Esophagus (tissue), 2 donors: ENCODE measurements around the gene BIRC7. TPM values are rescaled to one million over a fixed set of nuclear protein-coding genes. Genes with fewer than 3 reads are reported as not detected.

Source experiments
- H3K27ac ChIP-seq, 2 donors: one replicate each; pipeline ENCODE4 v1.5.1; 2013; ENCODE audit warnings: low read depth in 2 of 2, mild to moderate bottlenecking in 2 of 2, inconsistent platforms in 1 of 2, low read length in 1 of 2, moderate library complexity in 1 of 2
- H3K27me3 ChIP-seq, 2 donors: one replicate each; pipeline ENCODE4 v1.6.1; 2013; ENCODE audit warnings: low read length in 2 of 2, control low read depth in 1 of 2, mild to moderate bottlenecking in 1 of 2; ENCODE audit not compliant: insufficient read depth in 2 of 2, control insufficient read depth in 1 of 2
- H3K36me3 ChIP-seq, 2 donors: one replicate each; pipeline ENCODE4 v1.6.1; 2013; ENCODE audit warnings: low read length in 1 of 2; ENCODE audit not compliant: control insufficient read depth in 2 of 2, insufficient read depth in 2 of 2
- H3K4me1 ChIP-seq, 2 donors: one replicate each; pipeline ENCODE4 v1.6.1; 2013; ENCODE audit warnings: low read length in 1 of 2; ENCODE audit not compliant: control insufficient read depth in 2 of 2, insufficient read depth in 2 of 2
- H3K4me3 ChIP-seq, 2 donors: one replicate each; pipeline ENCODE4 v1.5.1; 2013; ENCODE audit warnings: low read length in 2 of 2, mild to moderate bottlenecking in 2 of 2, low read depth in 1 of 2, moderate library complexity in 1 of 2
- H3K9me3 ChIP-seq, 2 donors: one replicate each; pipeline ENCODE4 v1.6.1; 2013; ENCODE audit warnings: mild to moderate bottlenecking in 2 of 2, low read depth in 1 of 2, low read length in 1 of 2, moderate library complexity in 1 of 2; ENCODE audit not compliant: control insufficient read depth in 2 of 2, insufficient read depth in 1 of 2
- WGBS, 2 donors: extraction: QIAGEN DNeasy Blood & Tissue Kit; methylation state at CpG; one replicate each; pipeline ENCODE4 v1.1.7; 2013; 5-methylcytosine and 5-hydroxymethylcytosine counted together
- polyA plus RNA-seq, 2 donors: library from polyadenylated mRNA; stranded (reverse); fragments of 200-250 nt; gene quantifications; one replicate each; pipeline ENCODE4 v1.2.3, GENCODE V29; 2013
- donor health status: healthy with polysubstance abuse.
- donor health status: Bipolar disorder and iron deficiency.

The BIRC7 gene
- polyA plus RNA-seq, 2 donors, result 0.04 TPM; not detected in 1

- Histone ChIP-seq H3K27me3 (no peaks in the 10 kb centered on the region), H3K4me3 (no peak overlapping the region), H3K4me1 (no peaks in the 10 kb centered on the region), H3K36me3 (no peaks in the 10 kb centered on the region), H3K27ac (no peak overlapping the region), H3K9me3 (no peaks in the 10 kb centered on the region)
- WGBS, 2 donors, result 78 to 79% methylated on average over 6 of the region's 6 CpGs
These were observed 11.9 kb upstream of the BIRC7 start for GRCh38 chr20:63223826-63224207.

- H3K27ac ChIP-seq, result no peak overlapping the region
- 29 to 33% methylated on average over 16 of the region's 16 CpGs for WGBS, 2 donors
- H3K9me3 ChIP-seq, result no peaks in the 10 kb centered on the region
- H3K27me3 ChIP-seq, result no peaks in the 10 kb centered on the region
- H3K4me1 ChIP-seq, result no peaks in the 10 kb centered on the region
- no peaks in the 10 kb centered on the region for H3K36me3 ChIP-seq
- H3K4me3 ChIP-seq, result no peak overlapping the region
These were observed 11.2 kb upstream of the BIRC7 start for GRCh38 chr20:63224412-63225081.

GRCh38 chr20:63225082-63225454 lies 10.6 kb upstream of the BIRC7 start:
- WGBS, 2 donors, result 39 to 49% methylated on average over 7 of the region's 7 CpGs
- no peaks in the 10 kb centered on the region for H3K4me1 ChIP-seq
- no peaks in the 10 kb centered on the region for H3K9me3 ChIP-seq
- no peak overlapping the region for H3K4me3 ChIP-seq
- no peak overlapping the region for H3K27ac ChIP-seq
- H3K36me3 ChIP-seq, result no peaks in the 10 kb centered on the region
- H3K27me3 ChIP-seq, result no peaks in the 10 kb centered on the region

- no peaks in the 10 kb centered on the region for H3K27me3 ChIP-seq
- WGBS, 2 donors, result 81% methylated on average over 19 of the region's 19 CpGs
These were observed 9.4 kb upstream of the BIRC7 start for GRCh38 chr20:63226042-63226943.

GRCh38 chr20:63227260-63227659 lies 8.4 kb upstream of the BIRC7 start:
- Histone ChIP-seq H3K36me3 (no peaks in the 10 kb centered on the region), H3K4me3 (no peak overlapping the region), H3K27ac (no peak overlapping the region), H3K4me1 (peaks cover 0 to 3% of the 10 kb centered on the region in 2 donors), H3K9me3 (no peaks in the 10 kb centered on the region), H3K27me3 (no peaks in the 10 kb centered on the region)
- WGBS, 2 donors, result 91 to 96% methylated on average over 5 of the region's 5 CpGs

More at GRCh38 chr20:63226042-63226943, 9.4 kb upstream of the BIRC7 start:
- Histone ChIP-seq H3K4me3 (no peak overlapping the region), H3K9me3 (no peaks in the 10 kb centered on the region), H3K36me3 (no peaks in the 10 kb centered on the region), H3K4me1 (peaks cover 0 to 3% of the 10 kb centered on the region in 2 donors), H3K27ac (no peak overlapping the region)

GRCh38 chr20:63228806-63229205 lies 6.9 kb upstream of the BIRC7 start:
- no peak overlapping the region for H3K27ac ChIP-seq
- H3K36me3 ChIP-seq, result no peaks in the 10 kb centered on the region
- H3K9me3 ChIP-seq, result no peaks in the 10 kb centered on the region
- H3K27me3 ChIP-seq, result no peaks in the 10 kb centered on the region
- H3K4me1 ChIP-seq, result peaks cover 0 to 3% of the 10 kb centered on the region in 2 donors
- 54 to 61% methylated on average over 13 of the region's 13 CpGs for WGBS, 2 donors
- no peak overlapping the region for H3K4me3 ChIP-seq

GRCh38 chr20:63230800-63231268 lies 4.9 kb upstream of the BIRC7 start:
- Histone ChIP-seq H3K27me3 (no peaks in the 10 kb centered on the region), H3K27ac (no peak overlapping the region), H3K36me3 (no peaks in the 10 kb centered on the region), H3K4me1 (peaks cover 0 to 3% of the 10 kb centered on the region in 2 donors), H3K4me3 (no peak overlapping the region), H3K9me3 (no peaks in the 10 kb centered on the region)
- 15 to 16% methylated on average over 15 to 17 of the region's 17 CpGs for WGBS, 2 donors

GRCh38 chr20:63232235-63233060 lies 3.3 kb upstream of the BIRC7 start:
- H3K9me3 ChIP-seq, result no peaks in the 10 kb centered on the region
- H3K27me3 ChIP-seq, result no peaks in the 10 kb centered on the region
- H3K36me3 ChIP-seq, result no peaks in the 10 kb centered on the region
- H3K4me3 ChIP-seq, result no peak overlapping the region
- H3K4me1 ChIP-seq, result peaks cover 0 to 3% of the 10 kb centered on the region in 2 donors
- 41 to 43% methylated on average over 18 of the region's 18 CpGs for WGBS, 2 donors
- H3K27ac ChIP-seq, result no peak overlapping the region

- Histone ChIP-seq H3K27me3 (no peaks in the 10 kb centered on the region), H3K9me3 (no peaks in the 10 kb centered on the region), H3K4me3 (no peak overlapping the region), H3K27ac (no peak overlapping the region), H3K36me3 (no peaks in the 10 kb centered on the region), H3K4me1 (peaks cover 0 to 3% of the 10 kb centered on the region in 2 donors)
- 64 to 74% methylated on average over 3 of the region's 3 CpGs for WGBS, 2 donors
These were observed 2.7 kb upstream of the BIRC7 start for GRCh38 chr20:63233061-63233344.
